OCI-LY1 (cell line): ENCODE data around the gene EBPL.

Experiments
- H2AFZ ChIP-seq: fragments of 200-600 bp; sonication (generic), shearing (Covaris generic); 2 replicates; pipeline ENCODE4 v1.6.0; 2014; ENCODE audit warnings: antibody characterized with exemption, mild to moderate bottlenecking, low read length
- H3F3A ChIP-seq: fragments of 200-600 bp; sonication (generic), shearing (Covaris generic); 2 replicates; pipeline ENCODE4 v1.6.0; 2014; ENCODE audit warnings: mild to moderate bottlenecking, antibody characterized with exemption, low read length, moderate library complexity; ENCODE audit not compliant: insufficient read depth
- H3K27ac ChIP-seq: fragments of 200-600 bp; sonication (generic); 2 replicates; pipeline ENCODE4 v1.5.1; 2014; ENCODE audit warnings: low read length, mixed run types, mild to moderate bottlenecking, low read depth; ENCODE audit not compliant: poor library complexity, severe bottlenecking
- H3K27me3 ChIP-seq: fragments of 200-600 bp; sonication (generic); 2 replicates; pipeline ENCODE4 v1.6.0; 2014; ENCODE audit warnings: antibody characterized with exemption, mild to moderate bottlenecking, low read length, moderate library complexity; ENCODE audit not compliant: insufficient read depth
- H3K36me3 ChIP-seq: fragments of 200-600 bp; sonication (generic); 2 replicates; pipeline ENCODE4 v1.6.1; 2014; ENCODE audit warnings: mild to moderate bottlenecking, antibody characterized with exemption, low read length, moderate library complexity, mixed read lengths; ENCODE audit not compliant: insufficient read depth
- H3K4me1 ChIP-seq: fragments of 200-600 bp; sonication (generic); 2 replicates; pipeline ENCODE4 v1.5.1; 2014; ENCODE audit warnings: mild to moderate bottlenecking, low read length, moderate library complexity; ENCODE audit not compliant: insufficient read depth, severe bottlenecking
- H3K4me2 ChIP-seq: fragments of 200-600 bp; sonication (generic), shearing (Covaris generic); 2 replicates; pipeline ENCODE4 v1.6.1; 2014; ENCODE audit warnings: low read length
- H3K4me3 ChIP-seq: fragments of 200-600 bp; sonication (generic); 2 replicates; pipeline ENCODE4 v1.5.1; 2014; ENCODE audit warnings: low read length, low read depth, mild to moderate bottlenecking, mixed read lengths; ENCODE audit not compliant: poor library complexity, severe bottlenecking
- H3K79me2 ChIP-seq: fragments of 200-600 bp; shearing (Covaris generic); 2 replicates; pipeline ENCODE4 v1.6.1; 2016; ENCODE audit warnings: mixed run types, low read length, mixed read lengths; ENCODE audit not compliant: insufficient read depth
- H3K9ac ChIP-seq: fragments of 200-600 bp; sonication (generic), shearing (Covaris generic); 2 replicates; pipeline ENCODE4 v1.6.1; 2014; ENCODE audit warnings: mild to moderate bottlenecking, low read length, mixed read lengths
- H3K9me2 ChIP-seq: fragments of 200-600 bp; sonication (generic), shearing (Covaris generic); 2 replicates; pipeline ENCODE4 v1.6.1; 2014; ENCODE audit warnings: low read depth, mild to moderate bottlenecking, low read length, mixed read lengths
- H3K9me3 ChIP-seq: fragments of 200-600 bp; shearing (Covaris generic); 2 replicates; pipeline ENCODE4 v1.6.1; 2014; ENCODE audit warnings: low read length, mixed read lengths
- H4K20me1 ChIP-seq: fragments of 200-600 bp; sonication (generic), shearing (Covaris generic); 2 replicates; pipeline ENCODE4 v1.6.0; 2016; ENCODE audit warnings: mild to moderate bottlenecking, low read length; ENCODE audit not compliant: insufficient read depth
- CTCF ChIP-seq: fragments of 200-600 bp; sonication (generic), shearing (Covaris generic); IDR thresholded peaks from 2 replicates; pipeline ENCODE4 v1.5.1; 2017; ENCODE audit warnings: mild to moderate bottlenecking, antibody characterized with exemption, low read length, moderate library complexity, mixed read lengths
- EZH2 ChIP-seq: fragments of 200-600 bp; sonication (generic), shearing (Covaris generic); IDR thresholded peaks from 2 replicates; pipeline ENCODE4 v1.8.0; 2017; ENCODE audit warnings: borderline replicate concordance, mixed run types, mild to moderate bottlenecking, antibody characterized with exemption, low read length, moderate library complexity, mixed read lengths

The EBPL gene

GRCh38 chr13:49643035-49643646, 48.1 kb downstream of the EBPL start:
- H4K20me1 ChIP-seq, result no peaks in the 10 kb centered on the region
- H3K4me2 ChIP-seq, result peak overlapping the region; percentile 67
- H3K36me3 ChIP-seq, result peaks cover 7% of the 10 kb centered on the region; the same call in 1 of the 2 replicates
- no peak for TF ChIP-seq EZH2
- no peak for TF ChIP-seq CTCF
- H2AFZ ChIP-seq, result no peak overlapping the region
- peak overlapping the region; percentile 32 for H3K4me3 ChIP-seq
- peak overlapping the region; percentile 26; the same call in 1 of the 2 replicates for H3K9ac ChIP-seq
- H3K27ac ChIP-seq, result no peak overlapping the region
- no peaks in the 10 kb centered on the region for H3F3A ChIP-seq
- no peaks in the 10 kb centered on the region for H3K9me2 ChIP-seq
- peaks cover 14% of the 10 kb centered on the region for H3K4me1 ChIP-seq
- no peaks in the 10 kb centered on the region for H3K27me3 ChIP-seq
- no peaks in the 10 kb centered on the region for H3K79me2 ChIP-seq
- no peaks in the 10 kb centered on the region for H3K9me3 ChIP-seq

- no peak overlapping the region for H3K4me3 ChIP-seq
- peaks cover 7% of the 10 kb centered on the region; the same call in 1 of the 2 replicates for H3K36me3 ChIP-seq
- TF ChIP-seq CTCF, result no peak
- no peak for TF ChIP-seq EZH2
- H4K20me1 ChIP-seq, result no peaks in the 10 kb centered on the region
- no peaks in the 10 kb centered on the region for H3F3A ChIP-seq
- no peaks in the 10 kb centered on the region for H3K9me2 ChIP-seq
- H3K9ac ChIP-seq, result no peak overlapping the region
- no peak overlapping the region for H3K27ac ChIP-seq
- peaks cover 14% of the 10 kb centered on the region for H3K4me1 ChIP-seq
- H3K79me2 ChIP-seq, result no peaks in the 10 kb centered on the region
- no peaks in the 10 kb centered on the region for H3K27me3 ChIP-seq
- no peaks in the 10 kb centered on the region for H3K9me3 ChIP-seq
- no peak overlapping the region for H3K4me2 ChIP-seq
- no peak overlapping the region for H2AFZ ChIP-seq
Observed at GRCh38 chr13:49641801-49642291, 49.4 kb downstream of the EBPL start.

GRCh38 chr13:49638744-49639072, 52.6 kb downstream of the EBPL start:
- no peak overlapping the region for H3K4me2 ChIP-seq

More at GRCh38 chr13:49638744-49639072, 52.6 kb downstream of the EBPL start:
- Histone ChIP-seq H3K79me2 (no peaks in the 10 kb centered on the region), H2AFZ (no peak overlapping the region), H3K4me3 (no peak overlapping the region), H4K20me1 (no peaks in the 10 kb centered on the region), H3K36me3 (peaks cover 13% of the 10 kb centered on the region; the same call in 1 of the 2 replicates), H3K27me3 (no peaks in the 10 kb centered on the region), H3K9ac (no peak overlapping the region), H3K9me2 (no peaks in the 10 kb centered on the region), H3K4me1 (peaks cover 20% of the 10 kb centered on the region), H3K27ac (no peak overlapping the region), H3K9me3 (no peaks in the 10 kb centered on the region), H3F3A (no peaks in the 10 kb centered on the region)
- TF ChIP-seq EZH2, result no peak
- no peak for TF ChIP-seq CTCF
